Ovary (tissue), 9 donors: ENCODE measurements around the gene USP14. TPM values are rescaled to one million over a fixed set of nuclear protein-coding genes. Genes with fewer than 3 reads are reported as not detected.

Experiments used
- DNase-seq, 5 donors: peaks; one replicate each; pipeline ENCODE4 v3.0.0-alpha.2; 2019 to 2020
- H3K27ac ChIP-seq, 2 donors: fragments of 200-600 bp; one replicate each; pipeline versions ENCODE4 v1.5.1 to v1.8.0; 2019 to 2022
- H3K27me3 ChIP-seq: fragments of 200-600 bp; one replicate; pipeline ENCODE4 v1.8.0; 2022
- H3K36me3 ChIP-seq: fragments of 200-600 bp; sonication (generic); one replicate; pipeline ENCODE4 v1.5.1; 2019
- H3K4me1 ChIP-seq: one replicate; pipeline ENCODE4 v1.8.1; 2013; ENCODE audit warnings: mild to moderate bottlenecking, moderate library complexity; ENCODE audit not compliant: insufficient read depth
- H3K4me3 ChIP-seq: fragments of 200-600 bp; sonication (generic); one replicate; pipeline ENCODE4 v1.5.1; 2017
- H3K9me3 ChIP-seq, 2 donors: fragments of 200-600 bp in 1 of 2; sonication (generic) in 1 of 2; one replicate each; pipeline versions ENCODE4 v1.5.1 to v1.8.1; 2013 to 2019; ENCODE audit warnings: mild to moderate bottlenecking in 1 of 2, moderate library complexity in 1 of 2
- EP300 ChIP-seq: sonication (generic); formaldehyde crosslinking; IDR thresholded peaks from one replicate; pipeline ENCODE4 v1.6.1; 2017; ENCODE audit warnings: antibody characterized with exemption
- POLR2A ChIP-seq: fragments of 450-650 bp; IDR thresholded peaks from one replicate; pipeline ENCODE4 v1.6.1; 2017; ENCODE audit warnings: antibody characterized with exemption, mild to moderate bottlenecking, moderate library complexity
- WGBS, 3 donors: extraction: QIAGEN DNeasy Blood & Tissue Kit in 1 of 3; methylation state at CpG; one replicate each; pipeline versions ENCODE4 v1.1.5 to v1.1.7; 2013 to 2017; 5-methylcytosine and 5-hydroxymethylcytosine counted together
- intact Hi-C, 4 donors: fragments of 100-400 bp; cut with DNase I; formaldehyde crosslinking; loops; one replicate each; pipeline versions ENCODE4 v1.11.0 to v1.15.1; 2022 to 2023
- polyA plus RNA-seq, 2 donors: library from polyadenylated mRNA; stranded (reverse); fragments of 200-250 nt in 1 of 2; fragments of 350-450 nt in 1 of 2; fragmentation: Illumina TruSeq in 1 of 2; extraction: RNeasy Lipid Tissue Mini Kit (QIAGEN cat#74804) in 1 of 2; gene quantifications; one replicate each; pipeline ENCODE4 v1.2.3, GENCODE V29; 2013 to 2014
- total RNA-seq, 7 donors: library from RNA; depleted of rRNA in 2 of 7; stranded (reverse); fragments of >200 nt in 2 of 7; fragmentation: NEBNext Ultra II Directional in 3 of 7; extraction: Animal tissue kit (Norgen Biotek cat#: 25700) in 3 of 7; gene quantifications; one replicate each; pipeline versions ENCODE4 v1.1.0 to v1.2.4, GENCODE V29; 2016 to 2023
- TF ChIP-seq, protein P1 (sequence below), 3 donors: fragments of 450-650 bp in 2 of 3; fragments of 200-600 bp in 1 of 3; IDR thresholded peaks; one replicate each; pipeline versions ENCODE4 v1.5.1 to v1.8.0; 2016 to 2022; ENCODE audit warnings: antibody characterized with exemption in 3 of 3, mild to moderate bottlenecking in 1 of 3
- donor health status: DM: no; HTN: no; CAD: no; lungs with moderate emphysema.
- donor health status: DM: no; HTN: no; CAD: no.
- donor health status: Bipolar disorder and iron deficiency.
- donor health status: DM: yes; HTN: yes; CAD: no.
- donor health status: DM: no; HTN: no; CAD: no.
- donor health status: DM: yes; HTN: yes; CAD: no.

The USP14 gene
- total and polyA plus RNA-seq, 9 donors, result 14.4 to 52.1 (median 40.1) TPM

DNA sequence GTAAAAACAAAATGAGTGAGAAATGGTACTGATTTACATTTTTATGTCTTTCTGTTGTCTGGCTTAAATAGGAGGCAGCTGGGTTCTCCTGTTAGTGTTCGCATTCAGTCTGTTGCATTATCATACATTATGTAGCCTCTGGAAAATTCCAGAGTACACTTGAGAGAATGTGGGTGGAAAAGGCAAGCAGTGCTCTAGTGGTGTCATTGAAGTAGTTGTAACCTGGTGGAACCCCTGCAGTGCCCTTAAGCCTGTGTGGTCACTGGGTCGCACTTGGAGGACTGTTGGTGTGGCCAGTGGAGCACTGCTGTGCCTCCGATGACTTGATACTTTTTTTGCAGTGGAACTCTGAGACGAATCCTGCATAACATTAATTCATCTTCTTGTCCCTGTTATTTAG is 52.4 kb downstream of the USP14 start:
- intact Hi-C loops, result no loop called here
- Histone ChIP-seq H3K27ac (no peak overlapping the region), H3K9me3 (no peaks in the 10 kb centered on the region), H3K4me3 (no peak overlapping the region), H3K27me3 (no peaks in the 10 kb centered on the region), H3K36me3 (no peaks in the 10 kb centered on the region), H3K4me1 (no peaks in the 10 kb centered on the region)
- TF ChIP-seq, protein P1, sequence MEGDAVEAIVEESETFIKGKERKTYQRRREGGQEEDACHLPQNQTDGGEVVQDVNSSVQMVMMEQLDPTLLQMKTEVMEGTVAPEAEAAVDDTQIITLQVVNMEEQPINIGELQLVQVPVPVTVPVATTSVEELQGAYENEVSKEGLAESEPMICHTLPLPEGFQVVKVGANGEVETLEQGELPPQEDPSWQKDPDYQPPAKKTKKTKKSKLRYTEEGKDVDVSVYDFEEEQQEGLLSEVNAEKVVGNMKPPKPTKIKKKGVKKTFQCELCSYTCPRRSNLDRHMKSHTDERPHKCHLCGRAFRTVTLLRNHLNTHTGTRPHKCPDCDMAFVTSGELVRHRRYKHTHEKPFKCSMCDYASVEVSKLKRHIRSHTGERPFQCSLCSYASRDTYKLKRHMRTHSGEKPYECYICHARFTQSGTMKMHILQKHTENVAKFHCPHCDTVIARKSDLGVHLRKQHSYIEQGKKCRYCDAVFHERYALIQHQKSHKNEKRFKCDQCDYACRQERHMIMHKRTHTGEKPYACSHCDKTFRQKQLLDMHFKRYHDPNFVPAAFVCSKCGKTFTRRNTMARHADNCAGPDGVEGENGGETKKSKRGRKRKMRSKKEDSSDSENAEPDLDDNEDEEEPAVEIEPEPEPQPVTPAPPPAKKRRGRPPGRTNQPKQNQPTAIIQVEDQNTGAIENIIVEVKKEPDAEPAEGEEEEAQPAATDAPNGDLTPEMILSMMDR (IDR thresholded peaks at IDR 0.05), result no peak
- TF ChIP-seq POLR2A, result no peak
- no peak for TF ChIP-seq EP300
- no peak for DNase-seq
- 96 to 97% (median 96%) methylated on average over 4 of the region's 4 CpGs for WGBS, 3 donors

DNA sequence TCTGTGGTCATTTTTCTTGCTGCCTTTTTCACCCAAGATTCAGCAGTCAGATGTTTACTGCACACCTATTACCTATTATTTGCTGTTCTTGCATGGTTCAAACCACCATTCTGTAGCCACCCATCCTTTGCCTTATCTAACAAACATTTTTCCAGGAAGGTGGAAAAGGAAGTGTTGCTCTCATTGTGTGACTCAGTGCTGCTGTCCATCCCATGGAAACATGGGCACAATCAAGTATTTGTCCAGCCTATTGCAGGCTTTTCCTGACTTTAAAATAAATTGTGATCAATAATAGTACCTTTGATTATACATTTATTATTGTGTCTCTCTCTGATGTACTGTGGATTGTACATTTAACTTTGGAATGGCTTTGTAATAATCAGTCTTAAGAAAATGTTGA is 53.2 kb downstream of the USP14 start:
- Histone ChIP-seq H3K9me3 (no peaks in the 10 kb centered on the region), H3K27ac (no peak overlapping the region), H3K27me3 (no peaks in the 10 kb centered on the region), H3K36me3 (no peaks in the 10 kb centered on the region), H3K4me3 (no peak overlapping the region), H3K4me1 (no peaks in the 10 kb centered on the region)
- intact Hi-C loops, result no loop called here
- no peak for DNase-seq
- TF ChIP-seq, protein P1 (IDR thresholded peaks at IDR 0.05), result no peak
- TF ChIP-seq EP300, result no peak
- no peak for TF ChIP-seq POLR2A

GRCh38 chr18:212780-213179 is 54.4 kb downstream of the USP14 start:
- TF ChIP-seq POLR2A (no peak), EP300 (no peak)
- TF ChIP-seq, protein P1 (IDR thresholded peaks at IDR 0.05), result no peak
- no peaks in the 10 kb centered on the region for H3K36me3 ChIP-seq
- H3K4me3 ChIP-seq, result no peak overlapping the region
- no peaks in the 10 kb centered on the region for H3K27me3 ChIP-seq
- H3K27ac ChIP-seq, result no peak overlapping the region
- no peaks in the 10 kb centered on the region for H3K9me3 ChIP-seq
- H3K4me1 ChIP-seq, result no peaks in the 10 kb centered on the region
- 55 to 76% (median 73%) methylated on average over 1 of the region's 1 CpG for WGBS, 3 donors
- intact Hi-C loops, result no loop called here
- DNase-seq, result no peak

DNA sequence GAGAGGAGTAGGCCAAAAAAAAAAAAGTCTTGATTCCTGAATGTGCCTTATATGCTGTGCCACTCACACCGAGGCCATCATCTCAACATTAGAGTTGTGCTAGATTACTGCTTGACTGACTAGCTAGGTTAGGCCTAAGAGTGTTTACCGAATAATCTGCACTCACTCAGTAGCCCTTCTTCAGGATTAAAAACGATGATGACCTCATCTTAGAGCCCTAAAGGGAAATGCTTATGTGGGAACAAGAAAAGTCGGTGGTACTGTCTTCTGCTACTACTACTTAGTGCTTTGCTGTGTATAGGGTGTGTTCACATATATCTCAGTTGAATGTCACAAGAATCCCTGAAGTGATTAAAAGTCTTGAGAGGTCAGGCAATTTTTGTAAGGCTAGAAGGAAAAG is 55.1 kb downstream of the USP14 start:
- no peaks in the 10 kb centered on the region for H3K36me3 ChIP-seq
- no peak for DNase-seq
- TF ChIP-seq POLR2A (no peak), EP300 (no peak)
- TF ChIP-seq, protein P1 (IDR thresholded peaks at IDR 0.05), result no peak
- H3K4me3 ChIP-seq, result no peak overlapping the region
- H3K9me3 ChIP-seq, result no peaks in the 10 kb centered on the region
- intact Hi-C loops, result no loop called here
- 87 to 93% (median 88%) methylated on average over 4 of the region's 4 CpGs for WGBS, 3 donors
- no peak overlapping the region for H3K27ac ChIP-seq
- H3K27me3 ChIP-seq, result no peaks in the 10 kb centered on the region
- no peaks in the 10 kb centered on the region for H3K4me1 ChIP-seq

DNA sequence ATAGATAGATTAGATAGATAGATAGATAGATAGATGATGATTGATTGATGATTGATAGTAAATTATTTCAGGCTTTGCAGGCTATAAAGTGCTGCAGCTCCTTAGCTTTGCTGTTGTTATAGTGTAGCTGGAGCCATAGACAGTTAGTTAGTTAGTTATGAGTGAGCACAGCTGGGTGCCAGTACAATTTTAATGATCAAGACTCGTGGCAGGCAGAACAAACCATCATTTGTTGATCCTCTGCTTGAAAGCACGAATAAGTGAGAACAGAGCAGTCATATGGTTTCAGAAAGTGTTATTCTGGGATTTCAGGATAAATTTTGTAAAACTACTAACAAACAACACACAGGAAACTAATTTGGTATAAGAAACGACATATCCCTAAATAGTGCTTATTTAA is 55.6 kb downstream of the USP14 start:
- H3K4me3 ChIP-seq, result no peak overlapping the region
- no peak for DNase-seq
- H3K9me3 ChIP-seq, result no peaks in the 10 kb centered on the region
- intact Hi-C loops, result no loop called here
- 44 to 67% (median 55%) methylated on average over 3 of the region's 3 CpGs for WGBS, 3 donors
- H3K27me3 ChIP-seq, result no peaks in the 10 kb centered on the region
- H3K27ac ChIP-seq, result no peak overlapping the region
- H3K4me1 ChIP-seq, result no peaks in the 10 kb centered on the region
- H3K36me3 ChIP-seq, result no peaks in the 10 kb centered on the region
- TF ChIP-seq, protein P1 (IDR thresholded peaks at IDR 0.05), result no peak
- TF ChIP-seq EP300 (no peak), POLR2A (no peak)
